Spleen (tissue), 11 donors: Measurements from ENCODE around the gene FIGNL1. TPM values are rescaled to one million over a fixed set of nuclear protein-coding genes. Genes with fewer than 3 reads are reported as not detected.

Experiments used
- DNase-seq: peaks from one replicate; pipeline ENCODE4 v3.0.0-alpha.2; 2020
- H3K27ac ChIP-seq, 8 donors: fragments of 200-600 bp; sonication (generic) in 7 of 8; 1 replicate in 4 of 8; 2 replicates in 4 of 8; pipeline versions ENCODE4 v1.5.0 to v1.8.0; 2016 to 2021; ENCODE audit warnings: inconsistent platforms in 4 of 8, mild to moderate bottlenecking in 4 of 8, moderate library complexity in 1 of 8
- H3K27me3 ChIP-seq, 7 donors: fragments of 200-600 bp; sonication (generic) in 6 of 7; replicated peaks in 1 of 7; 1 replicate in 4 of 7; 2 replicates in 3 of 7; pipeline versions ENCODE4 v1.5.0 to v1.8.0; 2016 to 2021; ENCODE audit warnings: inconsistent platforms in 3 of 7, mild to moderate bottlenecking in 1 of 7
- H3K36me3 ChIP-seq, 6 donors: fragments of 200-600 bp; sonication (generic) in 5 of 6; 1 replicate in 4 of 6; 2 replicates in 2 of 6; pipeline versions ENCODE4 v1.5.0 to v1.8.0; 2016 to 2021; ENCODE audit warnings: inconsistent platforms in 2 of 6
- H3K4me1 ChIP-seq, 6 donors: fragments of 200-600 bp; sonication (generic) in 5 of 6; 1 replicate in 3 of 6; 2 replicates in 3 of 6; pipeline versions ENCODE4 v1.5.0 to v1.8.0; 2016 to 2021; ENCODE audit warnings: inconsistent platforms in 3 of 6
- H3K4me3 ChIP-seq, 8 donors: fragments of 200-600 bp; sonication (generic) in 7 of 8; 1 replicate in 4 of 8; 2 replicates in 4 of 8; pipeline versions ENCODE4 v1.5.0 to v1.8.0; 2016 to 2021; ENCODE audit warnings: inconsistent platforms in 4 of 8, mild to moderate bottlenecking in 4 of 8, moderate library complexity in 2 of 8
- H3K9me3 ChIP-seq, 8 donors: fragments of 200-600 bp; sonication (generic) in 7 of 8; 1 replicate in 4 of 8; 2 replicates in 4 of 8; pipeline versions ENCODE4 v1.5.0 to v1.8.0; 2016 to 2021; ENCODE audit warnings: inconsistent platforms in 4 of 8
- POLR2A ChIP-seq, 3 donors: fragments of 450-650 bp; IDR thresholded peaks; one replicate each; pipeline ENCODE4 v1.5.1; 2017; ENCODE audit warnings: antibody characterized with exemption in 3 of 3, mild to moderate bottlenecking in 1 of 3
- POLR2AphosphoS5 ChIP-seq, 3 donors: sonication (generic); formaldehyde crosslinking; IDR thresholded peaks; one replicate each; pipeline ENCODE4 v1.5.1; 2017; ENCODE audit warnings: antibody characterized with exemption in 3 of 3
- WGBS, 5 donors: extraction: QIAGEN DNeasy Blood & Tissue Kit in 3 of 5; methylation state at CpG; one replicate each; pipeline versions ENCODE4 v1.1.5 to v1.1.7; 2013 to 2018; 5-methylcytosine and 5-hydroxymethylcytosine counted together
- intact Hi-C: fragments of 100-400 bp; cut with DNase I; formaldehyde crosslinking; loops from one replicate; pipeline ENCODE4 v1.15.0; 2023; ENCODE audit warnings: low total_unique reads
- polyA plus RNA-seq, 3 donors: library from polyadenylated mRNA; stranded (reverse); fragments of 200-250 nt; gene quantifications; one replicate each; pipeline ENCODE4 v1.2.1, GENCODE V29; 2013
- total RNA-seq, 7 donors: library from RNA; depleted of rRNA in 3 of 7; stranded (reverse); fragments of >200 nt in 3 of 7; fragmentation: NEBNext Ultra II Directional in 4 of 7; extraction: Animal tissue kit (Norgen Biotek cat#: 25700) in 4 of 7; gene quantifications; one replicate each; pipeline versions ENCODE4 v1.1.0 to v1.2.1, GENCODE V29; 2016 to 2021
- TF ChIP-seq, protein P1 (sequence below), 11 experiments: fragments of 200-600 bp in 7 of 11; fragments of 450-650 bp in 4 of 11; sonication (generic) in 4 of 11; IDR thresholded peaks in 8 of 11; conservative IDR thresholded peaks in 3 of 11; 1 replicate in 7 of 11; 2 replicates in 4 of 11; pipeline versions ENCODE4 v1.4.0 to v1.8.0; 2016 to 2021; ENCODE audit warnings: antibody characterized with exemption in 11 of 11, inconsistent platforms in 4 of 11, mild to moderate bottlenecking in 1 of 11
- donor health status: healthy with polysubstance abuse.
- donor health status: DM: no; HTN: no; CAD: no; lungs with moderate emphysema.
- donor health status: DM: no; HTN: no; CAD: no.
- donor health status: Bipolar disorder and iron deficiency.
- donor health status: healthy.
- donor health status: DM: no; HTN: no; CAD: no.
- donor health status: DM: yes; HTN: yes; CAD: no.

FIGNL1 gene
- total and polyA plus RNA-seq, 10 donors = 5.0 to 22.5 (median 10.7) TPM

DNA sequence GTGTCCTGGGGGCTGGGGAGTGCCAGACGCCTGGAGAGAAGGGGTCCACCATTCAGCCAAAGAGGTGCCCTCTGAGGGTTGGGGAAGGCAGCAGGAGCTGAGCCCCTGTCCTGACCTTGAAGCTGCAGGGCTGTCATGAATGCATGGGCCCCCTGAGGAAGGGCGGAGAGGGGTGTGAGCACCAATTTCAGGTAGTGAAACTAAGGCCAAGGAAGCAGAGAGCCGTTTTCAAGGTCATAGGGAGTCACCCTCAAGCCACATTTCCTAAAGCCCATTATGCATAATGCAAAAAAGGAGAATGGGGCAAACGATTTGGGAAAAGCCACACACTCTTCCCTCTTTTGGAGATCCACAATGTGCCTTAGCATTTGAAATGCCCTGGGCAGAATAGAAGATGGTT is 37.2 kb downstream of the FIGNL1 start:
- H3K4me3 ChIP-seq = no peak overlapping the region
- H3K4me1 ChIP-seq = peaks cover 34 to 100% (median 92%) of the 10 kb centered on the region in 6 donors
- no peak for DNase-seq
- intact Hi-C loops = no loop called here
- H3K9me3 ChIP-seq = no peaks in the 10 kb centered on the region
- peak overlapping the region in 4 of 8 donors; percentile 74 to 89 (median 84) for H3K27ac ChIP-seq
- 42 to 51% (median 45%) methylated on average over 4 of the region's 4 CpGs for WGBS, 5 donors
- TF ChIP-seq POLR2A (IDR thresholded peaks at IDR 0.05) (no peak), POLR2AphosphoS5 (IDR thresholded peaks at IDR 0.05) (peak in 1 of 3 donors; percentile 35)
- TF ChIP-seq, protein P1, sequence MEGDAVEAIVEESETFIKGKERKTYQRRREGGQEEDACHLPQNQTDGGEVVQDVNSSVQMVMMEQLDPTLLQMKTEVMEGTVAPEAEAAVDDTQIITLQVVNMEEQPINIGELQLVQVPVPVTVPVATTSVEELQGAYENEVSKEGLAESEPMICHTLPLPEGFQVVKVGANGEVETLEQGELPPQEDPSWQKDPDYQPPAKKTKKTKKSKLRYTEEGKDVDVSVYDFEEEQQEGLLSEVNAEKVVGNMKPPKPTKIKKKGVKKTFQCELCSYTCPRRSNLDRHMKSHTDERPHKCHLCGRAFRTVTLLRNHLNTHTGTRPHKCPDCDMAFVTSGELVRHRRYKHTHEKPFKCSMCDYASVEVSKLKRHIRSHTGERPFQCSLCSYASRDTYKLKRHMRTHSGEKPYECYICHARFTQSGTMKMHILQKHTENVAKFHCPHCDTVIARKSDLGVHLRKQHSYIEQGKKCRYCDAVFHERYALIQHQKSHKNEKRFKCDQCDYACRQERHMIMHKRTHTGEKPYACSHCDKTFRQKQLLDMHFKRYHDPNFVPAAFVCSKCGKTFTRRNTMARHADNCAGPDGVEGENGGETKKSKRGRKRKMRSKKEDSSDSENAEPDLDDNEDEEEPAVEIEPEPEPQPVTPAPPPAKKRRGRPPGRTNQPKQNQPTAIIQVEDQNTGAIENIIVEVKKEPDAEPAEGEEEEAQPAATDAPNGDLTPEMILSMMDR (IDR thresholded peaks at IDR 0.05 in 8 of 11, conservative IDR thresholded peaks at IDR 0.05 in 3 of 11) = no peak
- H3K27me3 ChIP-seq = no peaks in the 10 kb centered on the region
- H3K36me3 ChIP-seq = no peaks in the 10 kb centered on the region

GRCh38 chr7:50411332-50411731 is 38.8 kb downstream of the FIGNL1 start:
- no peak overlapping the region for H3K4me3 ChIP-seq
- peaks cover 31 to 100% (median 90%) of the 10 kb centered on the region in 6 donors for H3K4me1 ChIP-seq
- peak overlapping the region; percentile 36 to 89 (median 75) for H3K27ac ChIP-seq
- H3K27me3 ChIP-seq = no peaks in the 10 kb centered on the region
- no peaks in the 10 kb centered on the region for H3K36me3 ChIP-seq
- no peaks in the 10 kb centered on the region for H3K9me3 ChIP-seq
- intact Hi-C loops = no loop called here
- DNase-seq = no peak
- WGBS, 5 donors = 67 to 89% (median 75%) methylated on average over 6 of the region's 6 CpGs
- TF ChIP-seq POLR2AphosphoS5 (IDR thresholded peaks at IDR 0.05) = no peak
- no peak for TF ChIP-seq POLR2A (IDR thresholded peaks at IDR 0.05)
- TF ChIP-seq, protein P1 (IDR thresholded peaks at IDR 0.05 in 8 of 11, conservative IDR thresholded peaks at IDR 0.05 in 3 of 11) = no peak

- WGBS, 5 donors = 40 to 60% (median 48%) methylated on average over 17 of the region's 17 CpGs
- Histone ChIP-seq H3K9me3 (no peaks in the 10 kb centered on the region), H3K27ac (peak overlapping the region; percentile 53 to 89 (median 75)), H3K4me3 (no peak overlapping the region), H3K27me3 (no peaks in the 10 kb centered on the region), H3K36me3 (peaks cover 0 to 3% (median 0%) of the 10 kb centered on the region in 6 donors), H3K4me1 (peaks cover 36 to 100% (median 90%) of the 10 kb centered on the region in 6 donors)
- TF ChIP-seq POLR2AphosphoS5 (IDR thresholded peaks at IDR 0.05) (peak; percentile 68 to 85 (median 79)), POLR2A (IDR thresholded peaks at IDR 0.05) (no peak)
- peak; percentile 87 for DNase-seq
- intact Hi-C loops = no loop called here
Observed at GRCh38 chr7:50409856-50410745, 40.0 kb downstream of the FIGNL1 start.

GRCh38 chr7:50406935-50407334 is 43.2 kb downstream of the FIGNL1 start:
- TF ChIP-seq POLR2AphosphoS5 (IDR thresholded peaks at IDR 0.05) = peak in 1 of 3 donors; percentile 16
- TF ChIP-seq POLR2A (IDR thresholded peaks at IDR 0.05) = no peak
- TF ChIP-seq, protein P1 (IDR thresholded peaks at IDR 0.05 in 8 of 11, conservative IDR thresholded peaks at IDR 0.05 in 3 of 11) = no peak
- peaks cover 0 to 32% (median 11%) of the 10 kb centered on the region in 6 donors for H3K36me3 ChIP-seq
- DNase-seq = no peak
- peak overlapping the region in 6 of 8 donors; percentile 27 to 89 (median 78) for H3K27ac ChIP-seq
- H3K27me3 ChIP-seq = no peaks in the 10 kb centered on the region
- H3K4me1 ChIP-seq = peaks cover 21 to 100% (median 77%) of the 10 kb centered on the region in 6 donors
- intact Hi-C loops = no loop called here
- no peaks in the 10 kb centered on the region for H3K9me3 ChIP-seq
- 66 to 79% (median 72%) methylated on average over 4 to 5 of the region's 5 CpGs for WGBS, 5 donors
- no peak overlapping the region for H3K4me3 ChIP-seq
